Body of pancreas (tissue), 4 donors: ENCODE results near the gene SYNE3.

Experiments used
- POLR2A ChIP-seq, 3 donors: fragments of 450-650 bp; IDR thresholded peaks; one replicate each; pipeline ENCODE4 v1.6.1; 2016; ENCODE audit warnings: antibody characterized with exemption in 3 of 3, mild to moderate bottlenecking in 2 of 3
- TF ChIP-seq, protein P1 (sequence below), 7 experiments: fragments of 450-650 bp in 4 of 7; fragments of 200-600 bp in 3 of 7; sonication (generic) in 3 of 7; IDR thresholded peaks; one replicate each; pipeline ENCODE4 v1.5.1; 2016 to 2019; ENCODE audit warnings: antibody characterized with exemption in 7 of 7

DNA sequence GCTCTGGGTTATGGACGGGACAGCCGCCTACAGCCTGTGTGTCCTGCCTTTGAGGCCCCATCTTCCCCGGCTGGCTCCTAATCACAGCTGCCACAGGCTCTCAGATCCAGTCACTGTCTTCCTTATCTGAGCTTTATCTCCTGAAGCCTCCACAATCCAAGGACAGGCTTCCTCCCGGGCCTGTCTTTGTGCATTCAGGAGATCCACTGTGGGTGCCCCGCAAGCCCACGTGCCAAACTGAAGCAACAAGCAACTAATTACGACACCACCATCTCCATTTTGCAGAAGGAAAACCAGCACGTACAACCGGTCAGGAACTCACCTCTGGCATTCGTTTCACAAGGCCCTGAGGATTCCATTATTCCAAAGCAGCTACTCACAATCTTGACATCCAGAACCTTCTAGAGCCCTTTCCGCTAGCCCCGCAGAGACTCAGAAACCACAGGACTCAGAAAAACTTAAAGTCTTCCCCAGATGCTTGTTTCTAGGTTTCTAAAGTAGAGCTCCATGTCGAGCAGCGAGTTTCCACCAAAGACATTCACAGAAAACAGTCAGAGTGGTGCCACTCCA, 14.0 kb downstream of the SYNE3 start:
- TF ChIP-seq, protein P1, sequence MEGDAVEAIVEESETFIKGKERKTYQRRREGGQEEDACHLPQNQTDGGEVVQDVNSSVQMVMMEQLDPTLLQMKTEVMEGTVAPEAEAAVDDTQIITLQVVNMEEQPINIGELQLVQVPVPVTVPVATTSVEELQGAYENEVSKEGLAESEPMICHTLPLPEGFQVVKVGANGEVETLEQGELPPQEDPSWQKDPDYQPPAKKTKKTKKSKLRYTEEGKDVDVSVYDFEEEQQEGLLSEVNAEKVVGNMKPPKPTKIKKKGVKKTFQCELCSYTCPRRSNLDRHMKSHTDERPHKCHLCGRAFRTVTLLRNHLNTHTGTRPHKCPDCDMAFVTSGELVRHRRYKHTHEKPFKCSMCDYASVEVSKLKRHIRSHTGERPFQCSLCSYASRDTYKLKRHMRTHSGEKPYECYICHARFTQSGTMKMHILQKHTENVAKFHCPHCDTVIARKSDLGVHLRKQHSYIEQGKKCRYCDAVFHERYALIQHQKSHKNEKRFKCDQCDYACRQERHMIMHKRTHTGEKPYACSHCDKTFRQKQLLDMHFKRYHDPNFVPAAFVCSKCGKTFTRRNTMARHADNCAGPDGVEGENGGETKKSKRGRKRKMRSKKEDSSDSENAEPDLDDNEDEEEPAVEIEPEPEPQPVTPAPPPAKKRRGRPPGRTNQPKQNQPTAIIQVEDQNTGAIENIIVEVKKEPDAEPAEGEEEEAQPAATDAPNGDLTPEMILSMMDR (IDR thresholded peaks at IDR 0.05), result no peak
- TF ChIP-seq POLR2A (IDR thresholded peaks at IDR 0.05), result no peak
